Activated T-cell treated with anti-CD3 and anti-CD28 coated beads, Interleukin-2, amount 50 U/mL, for 48 hours (primary cell): ENCODE results near the gene FURIN.
"Not testable (repeated sequence)": the region's sequence is repeated elsewhere in the genome, so short reads cannot be mapped to it uniquely, and the experiment has no call there.

Experiments
- DNase-seq, 2 experiments: peaks; one replicate each; pipeline ENCODE4 v3.0.0-alpha.2; 2020

Gene FURIN

DNA sequence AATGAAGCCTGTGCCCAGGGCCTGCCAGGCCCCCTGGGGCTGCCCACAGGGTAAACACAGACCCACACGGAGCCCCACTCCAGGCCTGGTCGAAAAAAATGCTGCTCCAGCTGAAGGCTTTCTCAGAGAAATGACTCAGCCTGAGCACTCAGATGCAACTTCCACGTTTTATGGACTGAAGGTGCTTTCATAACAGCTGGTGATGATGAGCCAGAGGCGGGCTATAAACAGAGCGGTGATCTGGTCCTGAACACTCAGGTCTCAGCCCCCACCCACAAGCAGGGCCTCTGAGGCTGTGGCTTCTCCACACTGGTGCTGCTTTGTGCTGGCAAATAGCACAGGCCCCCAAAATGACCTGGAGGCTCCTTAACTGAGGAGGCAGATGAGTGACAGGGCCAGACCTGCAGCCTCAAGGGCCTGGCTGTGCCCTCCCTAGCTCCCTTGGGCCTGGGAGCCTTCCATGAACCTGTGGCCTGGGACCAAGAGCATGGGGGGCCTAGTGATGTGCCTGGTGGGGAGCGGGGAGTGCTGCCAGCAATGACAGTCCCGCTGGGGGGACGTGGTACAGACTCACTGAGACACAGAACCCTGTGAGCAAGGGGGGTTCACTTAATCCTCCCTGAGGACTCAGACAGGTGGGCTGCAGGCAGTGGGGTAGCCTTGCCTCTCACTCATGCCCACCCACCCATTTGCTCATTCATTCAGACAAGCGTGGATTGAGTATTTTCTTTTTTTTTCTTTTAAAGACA lies 23.0 kb upstream of the FURIN start:
- peak; percentile 77 to 81 for DNase-seq

DNA sequence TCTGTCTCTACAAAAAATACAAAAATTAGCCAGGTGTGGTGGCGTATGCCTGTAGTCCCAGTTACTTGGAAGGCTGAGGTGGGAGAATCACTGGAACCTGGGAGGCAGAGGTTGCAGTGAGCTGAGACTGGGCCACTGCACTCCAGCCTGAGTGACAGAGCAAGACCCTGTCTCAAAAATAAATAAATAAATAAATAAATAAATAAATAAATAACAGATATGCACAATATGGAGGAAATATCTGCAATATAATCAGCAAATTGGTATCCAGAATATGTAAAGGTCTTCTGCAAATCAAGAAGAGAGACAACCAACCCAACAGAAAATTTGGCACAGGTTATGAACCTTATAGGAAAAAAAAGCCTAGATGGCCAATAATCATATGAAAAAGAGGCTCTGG lies 19.0 kb upstream of the FURIN start:
- not testable (repeated sequence) for DNase-seq

DNA sequence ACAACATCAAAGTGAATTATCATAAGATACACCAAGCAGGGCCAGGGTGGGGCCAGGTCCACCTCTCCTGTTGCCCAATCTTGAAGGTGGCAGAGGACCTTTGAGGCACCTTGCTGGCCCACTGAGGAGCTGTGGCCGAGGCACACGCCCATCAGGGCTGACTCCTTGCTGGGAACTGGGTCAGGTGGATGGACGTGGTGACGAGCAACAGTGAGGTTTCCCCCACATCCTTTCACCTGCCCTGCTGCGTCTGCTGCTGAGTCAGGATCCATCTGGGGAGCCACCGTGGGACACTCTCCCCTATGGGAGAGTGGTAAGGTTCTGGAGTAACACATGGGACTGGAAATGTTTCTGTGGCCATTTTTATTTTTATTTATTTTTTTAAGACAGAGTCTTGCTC lies 17.3 kb upstream of the FURIN start:
- peak; percentile 76 to 79 for DNase-seq

DNA sequence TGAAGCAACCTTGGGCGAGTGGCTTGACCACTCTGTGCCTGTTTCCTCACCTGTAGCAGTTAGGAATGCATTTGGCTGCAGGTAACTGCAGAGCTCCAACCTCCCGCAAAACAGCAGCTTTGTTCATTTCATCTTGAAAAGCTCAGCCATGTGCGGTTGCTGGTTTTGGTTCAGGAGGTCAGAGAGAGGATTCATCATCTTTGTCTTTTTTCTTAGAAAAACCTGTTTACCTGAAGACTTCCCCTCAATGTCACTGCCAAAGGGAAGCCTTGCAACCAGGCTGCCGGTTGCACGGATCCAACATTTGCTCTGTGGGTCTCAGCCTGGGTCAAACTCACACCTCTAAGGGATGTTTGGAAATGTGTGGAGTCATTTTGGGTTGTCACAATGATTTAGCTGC lies 16.4 kb upstream of the FURIN start:
- DNase-seq = peak; percentile 68 to 69

DNA sequence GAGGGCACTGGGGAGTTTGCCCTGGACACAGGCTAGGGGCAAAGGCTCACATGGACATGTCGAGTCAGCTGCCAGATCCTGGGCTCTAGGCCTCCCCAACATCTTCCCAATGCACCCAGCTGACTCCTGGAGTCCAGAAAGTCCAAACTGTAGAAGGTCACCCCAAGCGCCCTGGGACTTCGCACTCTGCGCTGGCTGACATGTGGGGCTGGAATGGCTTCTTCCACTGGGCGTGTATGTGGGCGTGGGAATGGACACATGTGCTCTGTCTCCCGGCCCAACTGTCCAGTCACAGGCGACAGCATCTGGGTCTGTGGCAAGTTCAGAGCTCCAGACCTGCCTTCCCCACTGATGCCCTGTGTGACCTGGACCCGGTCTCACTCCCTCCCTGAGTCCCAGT lies 13.2 kb upstream of the FURIN start:
- DNase-seq = no peak

DNA sequence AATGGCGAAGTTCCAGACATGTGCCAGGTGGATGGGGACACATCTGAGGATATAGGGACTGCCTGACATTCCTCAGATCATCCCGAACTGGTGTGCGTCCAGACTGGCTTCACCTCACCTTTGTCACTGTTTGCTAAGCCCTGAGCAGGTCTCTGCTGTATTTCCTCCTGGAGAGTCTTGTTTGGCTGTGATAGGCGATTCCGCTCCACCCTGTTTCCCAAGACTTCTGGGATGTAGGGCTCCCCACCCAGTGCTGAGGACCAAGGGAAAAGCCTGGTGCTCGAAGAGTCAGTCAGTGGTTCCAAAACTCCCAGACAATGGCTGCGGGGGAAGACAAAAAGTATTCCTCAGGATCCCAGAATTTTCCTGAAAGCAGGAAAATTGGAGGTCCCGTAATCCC lies 11.1 kb upstream of the FURIN start:
- no peak for DNase-seq

DNA sequence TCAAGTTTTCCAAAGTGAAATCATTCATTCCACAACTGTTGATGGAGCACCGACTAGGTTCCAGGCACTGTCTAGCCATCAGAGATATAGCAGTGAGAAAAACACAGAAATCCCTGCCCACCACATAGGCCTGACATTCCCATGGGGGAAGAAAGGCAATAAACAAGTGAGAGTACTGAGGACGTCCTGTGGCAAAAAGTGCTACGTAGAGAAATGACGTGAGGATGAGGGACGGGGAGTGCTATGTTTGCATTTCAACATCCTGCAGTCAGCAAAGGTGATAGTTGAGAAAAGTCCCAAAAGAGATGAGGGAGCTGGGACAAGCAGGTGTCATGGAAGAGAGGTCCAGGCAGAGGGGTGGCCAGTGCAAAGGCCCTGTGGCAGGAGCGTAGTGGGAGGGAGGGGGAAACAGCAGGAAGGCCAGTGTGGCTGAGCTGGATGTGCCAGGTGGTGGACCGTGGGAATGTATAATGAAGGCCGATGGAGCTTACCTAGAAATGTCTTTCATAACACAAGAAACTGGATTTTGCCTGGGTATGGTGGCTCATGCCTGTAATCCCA lies 10.4 kb upstream of the FURIN start:
- DNase-seq = no peak

DNA sequence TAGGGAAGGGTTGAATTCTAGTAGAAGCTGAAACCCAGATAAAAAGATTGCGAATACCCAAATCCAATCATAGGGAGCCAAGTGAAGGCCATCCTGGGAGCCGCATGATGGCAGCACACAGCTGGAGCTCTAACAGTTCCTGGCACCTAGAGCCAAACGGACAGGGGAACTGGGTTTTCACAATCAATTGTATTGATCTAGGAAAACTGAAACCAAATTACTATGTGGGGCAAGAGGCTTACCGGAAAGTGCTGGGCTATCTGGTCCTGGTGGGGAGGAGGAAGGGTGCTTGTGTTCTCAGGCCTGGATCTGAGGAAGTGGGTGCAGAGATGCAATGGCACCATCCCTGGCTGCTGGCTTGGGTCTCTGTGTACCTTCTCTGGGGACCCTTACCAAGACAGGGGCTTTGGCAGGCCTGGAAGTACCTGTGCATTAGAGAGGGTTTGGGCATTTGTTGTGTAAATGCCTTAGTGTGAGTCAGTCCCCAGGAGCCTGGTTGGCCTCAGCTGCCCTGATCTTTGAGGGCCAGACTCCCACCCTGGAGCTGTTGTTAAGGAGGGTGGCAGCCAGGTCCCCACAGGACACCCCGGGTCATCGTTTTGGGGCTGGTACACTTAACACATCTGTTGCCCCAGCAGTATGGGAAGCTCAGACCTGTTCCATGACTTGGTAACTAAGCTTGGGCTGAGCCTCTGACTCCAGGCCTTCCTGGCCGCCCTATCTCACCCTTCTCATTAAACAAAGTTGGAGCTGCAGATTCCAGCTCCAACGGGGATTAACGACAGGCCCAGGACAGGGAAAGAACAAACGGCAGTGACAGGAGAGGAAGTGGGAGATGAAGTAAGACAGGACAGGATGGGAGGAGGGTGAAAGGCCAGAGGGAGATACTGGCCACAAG lies 8.9 kb upstream of the FURIN start:
- no peak for DNase-seq

DNA sequence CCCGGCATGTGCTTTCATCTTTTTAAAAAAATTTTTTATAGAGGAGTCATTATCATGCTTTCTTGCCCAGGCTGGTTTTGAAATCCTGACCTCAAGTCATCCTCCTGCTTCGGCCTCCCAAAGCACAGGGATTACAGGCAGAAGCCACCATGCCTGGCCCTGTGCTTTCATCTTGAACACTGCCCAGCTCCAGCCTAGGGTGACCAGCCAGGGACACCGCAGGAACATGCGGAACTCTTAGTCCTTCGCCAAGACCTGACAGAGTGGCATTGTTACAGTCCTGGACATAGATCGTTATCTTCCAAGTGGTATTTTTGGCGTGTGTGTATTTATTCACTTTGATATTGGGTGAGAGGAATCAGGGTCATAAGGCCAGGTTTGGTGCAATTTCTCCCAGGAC lies 7.9 kb upstream of the FURIN start:
- no peak for DNase-seq

DNA sequence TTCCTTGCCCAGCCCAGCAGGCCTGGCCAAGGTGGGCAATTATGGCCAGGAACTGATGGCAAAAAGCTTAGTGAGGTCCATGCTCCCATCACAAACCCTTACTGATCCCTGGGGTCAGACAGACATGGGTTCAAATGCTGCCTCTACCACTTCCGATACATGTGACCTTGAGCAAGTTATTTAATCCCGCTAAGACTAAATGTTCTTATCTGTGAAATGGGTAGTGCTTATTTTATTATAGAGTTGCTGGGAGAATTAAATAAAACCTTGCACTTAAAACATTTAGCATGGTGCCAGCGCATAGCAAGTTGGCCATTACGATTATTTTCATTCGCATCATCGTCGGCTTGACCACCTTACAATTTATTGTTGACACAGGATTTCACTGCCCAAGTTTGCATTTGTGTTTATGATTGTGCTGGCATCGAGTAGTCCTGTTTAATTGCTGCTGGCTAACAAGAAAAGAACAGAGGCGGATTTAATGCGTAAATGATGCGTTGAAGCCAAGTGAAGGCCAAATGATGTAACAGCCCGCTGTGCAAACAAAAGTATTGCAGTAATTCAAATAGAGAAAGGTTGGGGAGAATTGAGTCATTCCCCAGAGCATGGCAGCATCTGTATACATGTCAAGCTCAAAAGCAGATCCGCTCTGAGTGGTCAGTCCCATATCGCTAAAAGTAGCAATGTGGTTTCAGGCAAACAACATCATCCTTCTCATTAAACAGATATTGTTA lies 7.3 kb upstream of the FURIN start:
- no peak for DNase-seq

DNA sequence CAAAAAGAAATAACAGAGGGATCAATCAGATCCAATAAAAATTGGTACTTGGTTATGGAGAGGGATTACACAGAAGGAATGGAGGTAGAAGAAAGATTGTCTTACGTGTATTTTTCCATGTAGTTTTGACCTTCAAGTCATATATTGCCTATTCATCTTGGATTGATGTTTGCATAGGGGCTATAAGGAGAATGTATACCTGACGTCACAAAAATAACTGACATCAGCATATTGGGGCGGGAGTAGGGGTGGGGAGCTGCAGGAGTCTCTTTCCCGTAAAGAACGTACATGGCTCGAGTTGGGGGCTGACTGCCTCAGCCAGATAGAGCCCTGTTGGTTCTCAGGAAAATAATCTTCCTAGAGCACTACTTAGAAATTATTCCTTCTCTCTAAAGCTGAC lies 5.9 kb upstream of the FURIN start:
- no peak for DNase-seq

DNA sequence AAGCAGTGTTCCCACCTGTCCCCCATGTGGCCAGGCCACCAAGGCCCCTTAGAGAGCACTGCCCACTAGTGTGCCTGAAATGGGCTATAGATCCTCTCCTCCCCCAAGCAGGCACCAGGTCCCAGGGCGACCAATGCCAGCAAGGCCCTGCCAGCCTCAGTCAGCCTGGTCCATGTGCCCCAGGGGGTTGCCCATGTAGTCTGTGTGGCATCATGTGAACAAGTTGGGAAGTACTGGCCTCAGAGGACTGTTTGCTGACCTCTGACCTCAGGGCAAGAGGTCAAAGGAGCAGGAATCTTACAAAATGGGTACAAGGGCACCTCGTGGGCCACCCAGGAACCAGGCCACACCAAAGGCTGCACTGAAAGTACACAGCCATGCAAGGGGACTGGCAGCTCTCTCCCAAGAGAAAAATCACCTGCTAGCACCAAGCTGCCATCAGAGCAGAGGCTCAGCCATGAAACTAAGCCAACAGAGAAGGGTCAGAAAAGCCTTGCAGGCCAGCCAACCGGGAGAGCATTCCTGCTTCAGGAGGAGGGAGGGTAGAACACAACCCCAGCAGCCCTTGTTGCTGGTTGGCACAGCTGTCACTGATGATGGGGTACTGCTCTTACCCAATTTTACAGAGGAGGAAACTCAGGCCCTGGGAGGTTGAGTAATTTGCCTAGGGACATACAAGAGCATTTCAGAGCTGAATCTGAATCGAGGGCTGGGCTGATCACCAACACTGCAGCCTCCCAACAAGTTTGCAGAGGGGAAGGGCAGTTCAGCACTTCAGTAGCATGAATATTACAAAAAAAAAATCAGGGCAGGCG lies 5.2 kb upstream of the FURIN start:
- peak in 1 of 2 experiments; percentile 20 for DNase-seq

DNA sequence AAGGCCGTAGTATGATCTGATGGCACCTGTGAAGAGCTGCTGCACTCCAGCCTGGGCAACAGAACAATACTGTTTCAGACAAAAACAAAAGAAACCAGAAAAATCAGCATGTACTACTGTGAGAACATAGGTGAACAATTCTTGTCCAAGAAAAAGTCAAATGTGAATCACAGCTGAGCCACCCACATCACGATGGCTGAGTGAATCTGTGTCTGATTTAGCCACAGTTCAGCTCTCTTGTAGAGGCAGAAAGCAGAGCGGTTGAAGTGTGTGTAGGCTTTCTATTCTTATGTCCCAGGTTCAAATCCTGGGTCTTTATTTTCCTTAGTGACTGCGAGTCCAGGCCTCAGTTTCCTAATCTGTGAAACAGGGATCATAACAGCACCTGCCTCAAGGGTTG lies 4.4 kb upstream of the FURIN start:
- peak; percentile 49 to 70 for DNase-seq

DNA sequence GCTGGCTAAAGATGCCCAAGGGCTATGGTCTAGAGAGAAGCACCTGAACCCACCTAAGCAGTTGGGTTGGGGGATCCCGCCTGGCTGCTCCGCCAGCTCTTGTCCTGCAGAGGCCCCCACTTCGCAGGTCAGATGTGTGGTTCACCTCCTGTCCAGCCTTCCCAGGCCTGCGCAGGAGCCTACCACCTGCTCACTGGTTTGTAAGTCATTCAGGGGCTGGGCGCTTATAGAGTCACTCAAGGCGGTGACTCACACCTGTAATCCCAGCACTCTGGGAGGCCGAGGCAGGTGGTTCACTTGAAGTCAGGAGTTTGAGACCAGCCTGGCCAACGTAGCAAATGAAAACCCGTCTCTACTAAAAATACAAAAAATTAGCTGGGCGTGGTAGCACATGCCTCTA lies 3.9 kb upstream of the FURIN start:
- DNase-seq = peak in 1 of 2 experiments; percentile 51

DNA sequence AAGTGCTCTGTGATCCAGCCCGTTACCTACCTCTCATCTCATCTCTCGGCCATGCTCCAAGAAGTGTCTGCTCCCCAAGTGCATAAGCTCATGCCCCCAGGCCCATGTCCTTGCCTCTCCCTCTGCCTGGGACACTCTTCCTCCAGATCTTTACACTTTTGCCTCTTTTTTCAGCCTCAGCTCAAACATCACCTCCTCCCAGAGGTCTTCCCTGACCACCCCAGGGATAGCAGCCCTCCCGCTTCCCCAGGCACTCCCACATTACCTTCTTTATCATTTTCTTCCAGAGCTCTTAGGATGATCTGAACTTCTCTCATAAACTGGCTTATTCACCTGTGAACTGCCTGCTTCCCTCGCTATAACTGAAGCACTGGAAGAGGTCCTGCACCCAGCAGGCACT lies 2.7 kb upstream of the FURIN start:
- DNase-seq = no peak

DNA sequence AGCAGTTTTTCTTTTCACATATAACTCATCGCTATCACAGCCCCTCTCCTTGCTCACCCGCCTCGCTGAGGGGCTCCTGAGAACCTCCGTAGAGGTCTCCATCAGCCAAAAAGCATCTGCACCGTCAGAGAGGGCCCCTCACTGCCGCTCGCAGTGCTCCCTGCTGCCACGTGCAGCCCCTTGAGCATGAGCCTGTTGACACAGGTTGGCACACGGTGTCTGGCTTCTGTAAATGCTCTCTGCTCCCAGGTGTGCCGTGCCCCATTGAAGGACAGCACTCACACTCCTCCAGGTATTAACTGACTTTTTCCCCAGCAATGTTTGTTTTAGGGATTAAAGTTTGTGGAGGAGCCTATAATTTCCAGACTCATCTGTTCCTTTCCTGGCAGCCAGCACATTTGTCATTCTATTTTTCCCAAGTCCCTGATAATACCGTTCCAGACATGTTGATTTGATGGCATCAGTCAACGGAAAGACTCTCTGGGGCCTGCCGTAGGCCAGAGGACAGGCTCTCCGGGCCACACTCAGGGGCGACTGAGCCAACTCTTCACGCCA lies 2.1 kb upstream of the FURIN start:
- no peak for DNase-seq

DNA sequence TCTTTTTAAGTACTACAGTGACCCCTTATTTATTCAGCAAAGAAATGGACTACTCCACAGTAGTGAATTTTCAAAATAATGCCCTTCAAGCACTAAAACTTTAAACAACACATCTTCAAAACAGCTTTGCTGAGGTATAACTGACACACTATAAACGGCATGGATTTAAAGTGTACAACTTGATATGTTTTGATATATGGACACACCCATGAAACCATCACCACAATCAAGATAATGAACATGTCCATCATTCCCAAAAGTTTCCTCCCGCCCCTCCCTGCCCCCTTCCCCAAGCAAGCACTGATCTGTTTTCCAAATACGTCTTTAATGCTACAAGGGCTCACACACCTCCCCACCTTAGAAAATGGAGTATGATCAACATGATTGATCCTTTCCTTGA lies 1.6 kb upstream of the FURIN start:
- DNase-seq = no peak

DNA sequence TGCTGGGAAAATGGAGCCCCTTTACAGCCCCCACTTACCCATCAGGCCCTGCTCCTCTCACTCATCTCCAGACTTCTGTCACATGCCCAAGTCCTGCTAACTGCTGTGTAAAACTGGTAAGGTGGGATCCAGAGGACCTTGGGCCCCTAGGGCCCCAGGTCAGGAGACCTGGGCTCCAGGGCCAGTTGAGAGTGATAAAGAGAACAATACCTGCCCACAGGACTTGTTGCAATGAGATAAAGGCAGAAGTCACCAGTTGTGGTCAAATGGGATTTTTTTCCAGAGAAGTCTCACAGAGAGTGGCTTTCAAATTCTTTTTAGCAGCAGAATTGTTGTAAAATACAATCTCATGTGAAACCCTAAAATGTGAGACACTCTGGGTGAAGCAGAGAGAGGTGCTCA lies 753 bp downstream of the FURIN start:
- peak in 1 of 2 experiments; percentile 57 for DNase-seq

DNA sequence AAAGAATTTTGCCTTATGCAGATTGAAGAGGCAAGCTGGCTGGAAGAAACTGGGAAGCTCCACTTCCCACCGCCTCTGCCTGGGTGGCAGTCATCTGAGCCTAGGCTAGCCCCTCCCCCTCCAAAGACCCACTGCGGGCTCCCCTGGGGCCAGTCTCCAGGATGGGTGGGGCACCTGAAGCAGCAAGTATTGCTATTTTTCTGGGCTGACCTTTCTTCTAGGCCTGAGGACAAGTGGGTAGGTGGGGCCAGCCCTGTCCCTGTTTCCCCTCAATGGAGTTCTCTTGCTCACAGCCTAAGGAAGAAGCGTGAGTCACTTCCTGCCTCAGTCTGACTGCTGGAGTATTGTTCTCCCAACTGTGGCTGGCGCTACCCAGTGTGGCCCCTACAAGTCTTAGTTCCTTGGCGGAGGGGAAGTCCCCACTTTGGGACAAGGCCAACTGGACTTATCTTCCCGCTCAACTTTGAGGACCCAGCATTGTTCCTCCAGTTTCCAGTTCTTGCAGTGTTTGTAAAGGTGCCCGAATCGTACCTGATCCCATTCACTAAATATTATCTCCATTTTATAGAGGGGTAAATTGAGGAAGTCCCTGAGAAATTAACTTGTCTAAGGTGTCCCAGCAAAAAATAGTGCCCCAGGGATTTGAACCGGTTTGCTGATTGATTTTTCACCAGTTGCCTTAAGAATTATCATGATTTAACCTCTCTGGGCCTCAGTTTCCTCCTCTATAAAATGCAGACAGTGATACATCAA lies 1.4 kb downstream of the FURIN start:
- peak; percentile 76 to 82 for DNase-seq

DNA sequence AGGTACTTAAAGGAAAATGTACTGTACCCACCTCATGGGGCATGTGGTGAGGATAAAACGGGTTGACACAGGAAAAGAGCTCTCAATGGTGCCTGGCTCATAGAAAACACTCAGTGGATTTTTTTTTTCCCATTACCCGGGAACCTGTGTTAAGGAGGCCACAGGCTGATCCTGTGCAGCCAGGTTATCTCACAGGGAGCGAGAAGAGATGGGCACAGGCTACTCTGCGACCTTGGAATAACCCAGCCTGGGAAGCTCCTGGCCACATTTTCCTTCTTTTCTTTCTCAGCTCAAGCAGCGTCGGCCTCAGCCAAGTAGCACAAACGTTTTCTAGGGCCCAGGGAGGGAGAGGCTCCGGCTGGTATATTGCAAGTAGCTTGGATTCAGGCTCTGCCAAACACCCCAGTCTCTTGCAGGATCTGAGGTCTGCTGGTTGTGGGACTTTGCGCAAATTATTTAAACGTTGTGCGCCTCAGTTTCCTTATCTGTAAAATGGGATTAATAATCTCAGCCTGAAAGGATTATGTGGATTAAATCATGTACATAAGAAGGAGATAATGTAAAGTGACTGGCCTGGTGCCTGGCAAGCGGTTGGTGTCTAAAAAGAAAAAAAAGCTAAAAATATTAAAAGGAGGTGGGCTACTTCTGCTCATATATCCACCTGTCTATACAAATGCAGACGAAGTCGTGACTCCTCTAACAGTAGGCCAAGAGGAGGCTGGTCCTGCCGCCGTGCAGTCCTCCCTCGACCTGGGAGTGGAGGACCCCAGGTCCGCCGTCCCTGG lies 2.2 kb downstream of the FURIN start:
- DNase-seq = peak in 1 of 2 experiments; percentile 52
